Liver (tissue), 3 donors: ENCODE measurements around the gene RUNX1.

Experiments used
- EGR1 ChIP-seq, 2 donors: IDR thresholded peaks; 2 replicates each; pipeline ENCODE4 v1.6.1; 2016 to 2018; ENCODE audit warnings: antibody characterized with exemption in 2 of 2, low read depth in 2 of 2
- GABPA ChIP-seq, 2 donors: IDR thresholded peaks in 1 of 2; conservative IDR thresholded peaks in 1 of 2; 2 replicates each; pipeline ENCODE4 v1.6.1; 2016; ENCODE audit warnings: antibody characterized with exemption in 2 of 2, mild to moderate bottlenecking in 1 of 2, moderate library complexity in 1 of 2
- HNF4G ChIP-seq: IDR thresholded peaks from 2 replicates; pipeline ENCODE4 v1.6.1; 2016; ENCODE audit warnings: antibody characterized with exemption
- RAD21 ChIP-seq, 2 donors: IDR thresholded peaks; 2 replicates each; pipeline ENCODE4 v1.6.1; 2016; ENCODE audit warnings: antibody characterized with exemption in 2 of 2, mild to moderate bottlenecking in 2 of 2
- RXRA ChIP-seq, 2 donors: IDR thresholded peaks; 2 replicates each; pipeline ENCODE4 v1.6.1; 2017 to 2018; ENCODE audit warnings: antibody characterized with exemption in 2 of 2, mild to moderate bottlenecking in 1 of 2
- SP1 ChIP-seq: IDR thresholded peaks from 2 replicates; pipeline ENCODE4 v1.6.1; 2018; ENCODE audit warnings: antibody characterized with exemption, mild to moderate bottlenecking
- TAF1 ChIP-seq: conservative IDR thresholded peaks from 2 replicates; pipeline ENCODE4 v1.6.1; 2016; ENCODE audit warnings: antibody characterized with exemption, mild to moderate bottlenecking
- YY1 ChIP-seq: IDR thresholded peaks from 2 replicates; pipeline ENCODE4 v1.6.1; 2016; ENCODE audit warnings: antibody characterized with exemption, mild to moderate bottlenecking
- TF ChIP-seq, protein P1 (sequence below): IDR thresholded peaks from 2 replicates; pipeline ENCODE4 v1.6.1; 2016; ENCODE audit warnings: antibody characterized with exemption
- TF ChIP-seq, protein P2 (sequence below): fragments of 150-350 bp; IDR thresholded peaks from 2 replicates; pipeline ENCODE4 v1.5.1; 2017; ENCODE audit warnings: improper control_type of control experiment, low read depth, low read length; ENCODE audit not compliant: missing input control
- TF ChIP-seq, protein P3 (sequence below): IDR thresholded peaks from 2 replicates; pipeline ENCODE4 v1.6.1; 2016; ENCODE audit warnings: antibody characterized with exemption, mild to moderate bottlenecking
- TF ChIP-seq, protein P4 (sequence below): IDR thresholded peaks from 2 replicates; pipeline ENCODE4 v1.6.1; 2016; ENCODE audit warnings: antibody characterized with exemption
- donor health status: healthy.
- donor health status: healthy.

DNA sequence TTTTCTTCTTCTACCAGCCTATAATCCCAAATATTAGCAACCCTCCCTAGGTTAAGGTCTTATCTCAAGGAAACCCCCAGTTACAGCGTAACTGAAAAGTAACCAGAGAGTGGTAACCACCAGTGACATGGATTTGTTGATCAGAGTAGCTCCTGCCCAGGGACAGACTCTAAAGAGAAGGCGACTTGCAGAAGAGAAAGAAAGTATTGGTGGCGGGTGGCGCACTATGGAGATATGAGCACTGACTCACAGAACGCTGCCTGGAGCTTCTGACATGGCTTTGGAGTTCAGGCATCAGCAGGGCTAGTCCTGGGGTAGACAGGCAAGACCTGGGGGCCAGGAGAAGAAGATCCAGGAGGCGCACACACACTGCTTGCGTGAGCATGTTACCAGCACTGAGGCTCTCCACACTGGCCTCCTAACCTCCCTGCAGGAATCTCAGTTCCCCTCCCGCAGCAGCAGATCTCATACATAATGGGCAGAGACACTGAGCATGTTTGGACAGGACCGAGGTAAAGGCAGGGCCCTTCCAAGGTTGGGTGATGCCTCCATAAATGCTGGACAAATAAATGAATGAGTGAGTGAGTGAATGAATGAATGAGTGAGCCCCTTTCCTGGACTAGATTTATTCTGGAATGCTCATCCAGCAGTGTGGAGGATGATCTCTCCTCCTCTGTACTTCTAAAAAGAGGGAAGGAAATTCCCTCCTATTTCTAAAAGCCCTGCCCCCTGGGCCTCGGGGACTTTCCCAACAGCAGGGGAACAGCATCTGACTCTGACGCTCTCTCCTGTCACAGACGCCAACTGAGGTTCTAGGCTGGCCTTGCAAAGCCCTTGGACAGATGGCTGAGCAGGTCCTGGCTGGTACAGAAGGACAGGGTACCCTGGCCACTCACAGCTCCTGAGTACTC lies 204.8 kb downstream of the RUNX1 start:
- TF ChIP-seq GABPA (IDR thresholded peaks at IDR 0.05 in 1 of 2, conservative IDR thresholded peaks at IDR 0.05 in 1 of 2) (no peak), RAD21 (IDR thresholded peaks at IDR 0.05) (no peak), RXRA (IDR thresholded peaks at IDR 0.05) (no peak), EGR1 (IDR thresholded peaks at IDR 0.05; ENCODE audit: low read depth in 2 of 2) (no peak), TAF1 (no peak), SP1 (no peak), HNF4G (no peak), YY1 (no peak)
- TF ChIP-seq, protein P1, sequence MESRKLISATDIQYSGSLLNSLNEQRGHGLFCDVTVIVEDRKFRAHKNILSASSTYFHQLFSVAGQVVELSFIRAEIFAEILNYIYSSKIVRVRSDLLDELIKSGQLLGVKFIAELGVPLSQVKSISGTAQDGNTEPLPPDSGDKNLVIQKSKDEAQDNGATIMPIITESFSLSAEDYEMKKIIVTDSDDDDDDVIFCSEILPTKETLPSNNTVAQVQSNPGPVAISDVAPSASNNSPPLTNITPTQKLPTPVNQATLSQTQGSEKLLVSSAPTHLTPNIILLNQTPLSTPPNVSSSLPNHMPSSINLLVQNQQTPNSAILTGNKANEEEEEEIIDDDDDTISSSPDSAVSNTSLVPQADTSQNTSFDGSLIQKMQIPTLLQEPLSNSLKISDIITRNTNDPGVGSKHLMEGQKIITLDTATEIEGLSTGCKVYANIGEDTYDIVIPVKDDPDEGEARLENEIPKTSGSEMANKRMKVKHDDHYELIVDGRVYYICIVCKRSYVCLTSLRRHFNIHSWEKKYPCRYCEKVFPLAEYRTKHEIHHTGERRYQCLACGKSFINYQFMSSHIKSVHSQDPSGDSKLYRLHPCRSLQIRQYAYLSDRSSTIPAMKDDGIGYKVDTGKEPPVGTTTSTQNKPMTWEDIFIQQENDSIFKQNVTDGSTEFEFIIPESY, result no peak
- TF ChIP-seq, protein P2, sequence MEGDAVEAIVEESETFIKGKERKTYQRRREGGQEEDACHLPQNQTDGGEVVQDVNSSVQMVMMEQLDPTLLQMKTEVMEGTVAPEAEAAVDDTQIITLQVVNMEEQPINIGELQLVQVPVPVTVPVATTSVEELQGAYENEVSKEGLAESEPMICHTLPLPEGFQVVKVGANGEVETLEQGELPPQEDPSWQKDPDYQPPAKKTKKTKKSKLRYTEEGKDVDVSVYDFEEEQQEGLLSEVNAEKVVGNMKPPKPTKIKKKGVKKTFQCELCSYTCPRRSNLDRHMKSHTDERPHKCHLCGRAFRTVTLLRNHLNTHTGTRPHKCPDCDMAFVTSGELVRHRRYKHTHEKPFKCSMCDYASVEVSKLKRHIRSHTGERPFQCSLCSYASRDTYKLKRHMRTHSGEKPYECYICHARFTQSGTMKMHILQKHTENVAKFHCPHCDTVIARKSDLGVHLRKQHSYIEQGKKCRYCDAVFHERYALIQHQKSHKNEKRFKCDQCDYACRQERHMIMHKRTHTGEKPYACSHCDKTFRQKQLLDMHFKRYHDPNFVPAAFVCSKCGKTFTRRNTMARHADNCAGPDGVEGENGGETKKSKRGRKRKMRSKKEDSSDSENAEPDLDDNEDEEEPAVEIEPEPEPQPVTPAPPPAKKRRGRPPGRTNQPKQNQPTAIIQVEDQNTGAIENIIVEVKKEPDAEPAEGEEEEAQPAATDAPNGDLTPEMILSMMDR, result no peak
- TF ChIP-seq, protein P3, sequence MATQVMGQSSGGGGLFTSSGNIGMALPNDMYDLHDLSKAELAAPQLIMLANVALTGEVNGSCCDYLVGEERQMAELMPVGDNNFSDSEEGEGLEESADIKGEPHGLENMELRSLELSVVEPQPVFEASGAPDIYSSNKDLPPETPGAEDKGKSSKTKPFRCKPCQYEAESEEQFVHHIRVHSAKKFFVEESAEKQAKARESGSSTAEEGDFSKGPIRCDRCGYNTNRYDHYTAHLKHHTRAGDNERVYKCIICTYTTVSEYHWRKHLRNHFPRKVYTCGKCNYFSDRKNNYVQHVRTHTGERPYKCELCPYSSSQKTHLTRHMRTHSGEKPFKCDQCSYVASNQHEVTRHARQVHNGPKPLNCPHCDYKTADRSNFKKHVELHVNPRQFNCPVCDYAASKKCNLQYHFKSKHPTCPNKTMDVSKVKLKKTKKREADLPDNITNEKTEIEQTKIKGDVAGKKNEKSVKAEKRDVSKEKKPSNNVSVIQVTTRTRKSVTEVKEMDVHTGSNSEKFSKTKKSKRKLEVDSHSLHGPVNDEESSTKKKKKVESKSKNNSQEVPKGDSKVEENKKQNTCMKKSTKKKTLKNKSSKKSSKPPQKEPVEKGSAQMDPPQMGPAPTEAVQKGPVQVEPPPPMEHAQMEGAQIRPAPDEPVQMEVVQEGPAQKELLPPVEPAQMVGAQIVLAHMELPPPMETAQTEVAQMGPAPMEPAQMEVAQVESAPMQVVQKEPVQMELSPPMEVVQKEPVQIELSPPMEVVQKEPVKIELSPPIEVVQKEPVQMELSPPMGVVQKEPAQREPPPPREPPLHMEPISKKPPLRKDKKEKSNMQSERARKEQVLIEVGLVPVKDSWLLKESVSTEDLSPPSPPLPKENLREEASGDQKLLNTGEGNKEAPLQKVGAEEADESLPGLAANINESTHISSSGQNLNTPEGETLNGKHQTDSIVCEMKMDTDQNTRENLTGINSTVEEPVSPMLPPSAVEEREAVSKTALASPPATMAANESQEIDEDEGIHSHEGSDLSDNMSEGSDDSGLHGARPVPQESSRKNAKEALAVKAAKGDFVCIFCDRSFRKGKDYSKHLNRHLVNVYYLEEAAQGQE, result no peak
- TF ChIP-seq, protein P4, sequence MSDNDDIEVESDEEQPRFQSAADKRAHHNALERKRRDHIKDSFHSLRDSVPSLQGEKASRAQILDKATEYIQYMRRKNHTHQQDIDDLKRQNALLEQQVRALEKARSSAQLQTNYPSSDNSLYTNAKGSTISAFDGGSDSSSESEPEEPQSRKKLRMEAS, result no peak
